Endometrial microvascular endothelial cells (primary cell): ENCODE results near the gene FNBP1. TPM values are rescaled to one million over a fixed set of nuclear protein-coding genes. Genes with fewer than 3 reads are reported as not detected.
"Not testable (repeated sequence)": the region's sequence is repeated elsewhere in the genome, so short reads cannot be mapped to it uniquely, and the experiment has no call there.

Experiments used
- in situ Hi-C: cut with HindIII; loops from 2 replicates; pipeline ENCODE4 v1.10.0; 2017; ENCODE audit warnings: low sequenced_read_pairs, low pct_unique_long_range_greater_than_20kb; ENCODE audit errors: inconsistent ontology term
- total RNA-seq: library from RNA; depleted of rRNA; stranded (reverse); fragments of >200 nt; gene quantifications from one replicate; pipeline ENCODE4 v1.2.3, GENCODE V29; 2015; ENCODE audit errors: inconsistent ontology term

The FNBP1 gene
- total RNA-seq, 1 donor from 2014 or later, result 6.9 TPM

- in situ Hi-C loops, result no loop called here
These were observed 136.7 kb downstream of the FNBP1 start for GRCh38 chr9:129906298-129906697.

- in situ Hi-C loops, result no loop called here
These were observed 138.3 kb downstream of the FNBP1 start for GRCh38 chr9:129904734-129905133.

- in situ Hi-C loops, result no loop called here
These were observed 140.3 kb downstream of the FNBP1 start for GRCh38 chr9:129902740-129903134.

- in situ Hi-C loops, result no loop called here
These were observed 140.8 kb downstream of the FNBP1 start for GRCh38 chr9:129901993-129902739.

GRCh38 chr9:129900263-129901027 is 142.5 kb downstream of the FNBP1 start:
- in situ Hi-C loops, result no loop called here

- in situ Hi-C loops, result no loop called here
These were observed 143.4 kb downstream of the FNBP1 start for GRCh38 chr9:129899620-129900019.

GRCh38 chr9:129898185-129898584 is 144.8 kb downstream of the FNBP1 start:
- in situ Hi-C loops, result no loop called here

GRCh38 chr9:129897263-129897662 is 145.7 kb downstream of the FNBP1 start:
- in situ Hi-C loops, result no loop called here

GRCh38 chr9:129895376-129896268 is 147.4 kb downstream of the FNBP1 start:
- in situ Hi-C loops, result no loop called here

GRCh38 chr9:129894120-129894823 is 148.7 kb downstream of the FNBP1 start:
- in situ Hi-C loops, result no loop called here

GRCh38 chr9:129891569-129891968 is 151.4 kb downstream of the FNBP1 start:
- in situ Hi-C loops, result no loop called here

- in situ Hi-C loops, result not testable (repeated sequence)
These were observed 152.2 kb downstream of the FNBP1 start for GRCh38 chr9:129890718-129891299.

- in situ Hi-C loops, result no loop called here
These were observed 152.9 kb downstream of the FNBP1 start for GRCh38 chr9:129889941-129890717.

- in situ Hi-C loops, result no loop called here
These were observed 153.7 kb downstream of the FNBP1 start for GRCh38 chr9:129889122-129889940.

- in situ Hi-C loops, result no loop called here
These were observed 154.5 kb downstream of the FNBP1 start for GRCh38 chr9:129888293-129889121.
